GM19438 (cell line): ENCODE data around the gene TMPRSS2.

Experiments used
- ATAC-seq: cut with Tn5 transposase; IDR thresholded peaks from one replicate; pipeline ENCODE4 v1.9.1; 2021; ENCODE audit warnings: low read depth; ENCODE audit not compliant: unreplicated experiment

Gene TMPRSS2

DNA sequence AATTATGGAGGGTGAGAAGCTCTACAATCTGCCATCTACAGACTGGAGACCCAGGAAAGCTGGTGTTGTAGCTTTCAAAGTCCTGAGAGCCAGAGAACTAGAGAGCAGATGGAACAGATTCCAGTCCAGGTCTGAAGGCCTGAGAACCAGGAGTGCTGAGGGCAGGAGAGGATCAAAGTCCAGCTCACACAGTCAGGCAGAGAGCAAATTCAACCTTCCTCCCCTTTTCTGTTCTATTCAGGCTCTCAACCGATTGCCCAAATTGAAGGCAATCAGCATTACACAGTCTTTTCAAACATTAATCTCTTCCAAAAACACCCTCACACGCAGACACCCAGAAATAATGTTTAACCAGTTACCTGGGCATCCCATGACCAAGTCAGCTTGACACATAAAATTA lies 2.5 kb upstream of the TMPRSS2 start:
- ATAC-seq = no peak

DNA sequence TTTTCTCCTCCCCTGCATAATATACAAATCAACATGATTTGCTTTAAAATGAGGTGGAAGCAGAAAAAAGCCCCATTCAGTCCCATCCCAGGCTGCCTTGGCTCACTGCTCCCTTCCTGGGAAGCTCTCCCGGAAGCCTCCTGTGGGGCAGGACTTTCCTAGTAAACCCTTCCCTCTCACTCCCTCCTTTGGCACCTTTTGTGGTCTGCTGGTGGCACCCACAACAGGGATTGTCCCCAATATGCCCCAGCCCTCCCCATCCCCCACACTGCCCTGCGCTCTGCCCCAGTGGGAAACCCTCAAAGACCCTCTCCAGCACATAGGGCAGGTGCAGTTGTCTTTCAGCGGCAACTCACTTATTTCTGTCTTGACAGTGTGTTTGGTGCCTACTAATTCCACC lies 1.8 kb upstream of the TMPRSS2 start:
- no peak for ATAC-seq

DNA sequence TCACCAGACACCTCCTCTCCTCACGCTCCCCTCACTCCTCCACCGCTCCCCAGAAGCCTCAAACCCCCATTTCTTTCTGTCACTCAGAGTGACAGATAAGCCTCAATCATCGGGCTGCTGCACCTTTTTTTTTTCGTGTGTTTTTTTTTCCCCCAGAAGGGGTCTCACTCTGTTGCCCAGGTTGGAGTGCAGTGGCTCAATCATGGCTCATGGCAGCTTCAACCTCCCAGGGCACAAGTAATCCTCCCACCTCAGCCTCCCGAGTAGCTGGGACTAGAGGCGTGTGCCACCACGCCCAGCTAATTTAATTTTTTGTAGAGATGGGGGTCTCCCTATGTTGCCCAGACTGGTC lies 1.2 kb upstream of the TMPRSS2 start:
- no peak for ATAC-seq

DNA sequence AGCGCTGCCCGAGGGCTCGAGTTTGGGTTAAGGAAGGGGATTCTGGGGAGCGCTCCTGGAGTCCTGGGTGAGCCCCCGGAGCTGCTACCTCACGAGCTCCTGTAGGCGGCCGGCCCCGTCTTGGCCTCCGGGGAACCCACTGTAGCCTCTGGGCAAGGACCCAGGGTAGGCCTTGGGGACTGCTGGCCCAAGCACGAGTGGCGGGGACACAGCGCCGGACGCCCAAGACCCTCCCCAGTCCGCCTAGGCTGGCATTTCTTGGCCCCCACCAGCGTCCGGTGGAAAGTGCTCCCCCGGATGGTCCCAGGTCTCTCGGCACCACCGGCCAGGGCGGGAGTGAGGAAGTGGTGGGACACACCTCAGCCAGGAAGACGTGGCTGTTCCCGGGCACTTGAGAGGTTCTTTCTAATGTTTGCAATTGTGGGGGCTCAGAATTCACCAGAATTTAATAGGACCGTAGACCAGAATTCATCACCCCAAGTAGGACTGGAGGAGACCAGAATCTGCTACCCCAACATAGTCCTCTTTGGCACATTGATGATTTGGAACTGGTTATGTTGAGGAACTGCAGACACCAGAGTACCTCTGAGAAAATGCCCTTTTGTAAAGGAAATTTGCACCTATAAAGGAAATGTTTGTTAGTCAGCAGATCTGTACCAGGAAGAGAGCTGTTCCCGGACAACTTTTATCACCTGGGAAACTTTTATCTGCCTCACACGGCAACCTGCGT lies 622 bp upstream of the TMPRSS2 start:
- no peak for ATAC-seq

GRCh38 chr21:41506611-41507520 lies 1.1 kb downstream of the TMPRSS2 start:
- no peak for ATAC-seq

GRCh38 chr21:41506005-41506594 lies 1.9 kb downstream of the TMPRSS2 start:
- no peak for ATAC-seq

- no peak for ATAC-seq
Measured at GRCh38 chr21:41504030-41504429, 3.9 kb downstream of the TMPRSS2 start.

- ATAC-seq = no peak
Measured at GRCh38 chr21:41503331-41503730, 4.6 kb downstream of the TMPRSS2 start.

- ATAC-seq = no peak
Measured at GRCh38 chr21:41501919-41502318, 6.0 kb downstream of the TMPRSS2 start.

DNA sequence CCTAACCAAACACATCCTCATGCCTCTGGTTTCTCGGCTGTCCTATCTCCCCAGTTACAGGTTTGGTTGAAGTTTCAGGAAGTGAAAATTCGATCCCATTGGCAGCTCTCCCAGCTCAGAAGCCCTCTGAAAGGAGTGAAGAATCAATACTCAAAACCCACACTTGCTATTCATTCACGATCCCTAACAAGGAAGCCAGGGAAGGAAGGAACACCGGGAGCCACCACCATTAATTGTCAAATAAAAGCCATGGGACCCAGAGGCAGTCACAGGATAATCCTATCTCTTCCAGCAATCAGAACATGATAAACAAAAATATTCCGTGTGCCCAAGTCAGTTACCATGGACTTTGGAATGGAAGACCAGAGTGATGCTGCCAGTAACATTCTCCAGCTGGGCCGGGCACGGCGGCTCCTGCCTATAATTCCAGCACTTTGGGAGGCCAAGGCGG lies 7.0 kb downstream of the TMPRSS2 start:
- ATAC-seq = no peak

DNA sequence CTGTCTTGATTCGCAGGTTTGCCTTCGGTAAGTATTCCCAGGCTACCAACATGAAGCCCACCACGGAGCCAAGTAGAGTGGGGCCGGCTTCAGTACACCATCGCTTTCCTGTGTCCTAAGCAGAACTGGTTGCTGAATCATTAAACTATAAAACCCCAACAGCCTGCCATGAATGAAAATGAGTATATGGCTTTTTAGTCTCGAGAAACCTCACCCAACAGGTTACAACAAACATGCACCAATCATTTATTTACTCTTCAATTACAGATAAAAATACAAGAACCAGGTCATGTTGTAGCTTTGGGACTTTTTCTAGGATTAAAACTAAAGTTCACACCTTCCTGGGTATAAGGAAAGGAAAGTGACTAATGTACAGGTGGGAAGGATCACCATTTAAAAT lies 7.6 kb downstream of the TMPRSS2 start:
- ATAC-seq = no peak

GRCh38 chr21:41499920-41500319 lies 8.0 kb downstream of the TMPRSS2 start:
- no peak for ATAC-seq

DNA sequence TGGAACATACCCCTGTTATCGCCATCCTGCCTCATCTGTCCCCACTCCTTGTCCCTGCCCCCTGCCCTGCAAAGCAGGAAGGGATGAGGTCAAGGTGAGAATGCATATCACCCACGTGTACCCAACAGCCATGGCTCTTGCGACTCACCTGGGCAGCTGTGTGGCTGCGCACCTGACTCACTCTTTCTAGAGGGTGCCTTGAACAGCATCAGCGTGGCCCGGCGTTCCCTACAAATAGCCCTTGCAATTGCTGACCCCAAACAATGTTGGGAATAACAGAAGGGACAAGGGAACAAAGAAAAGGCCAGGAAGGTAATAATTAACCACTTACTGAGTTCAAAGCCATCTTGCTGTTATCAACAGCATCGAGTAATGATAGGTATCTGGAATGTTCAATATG lies 10.2 kb downstream of the TMPRSS2 start:
- no peak for ATAC-seq

GRCh38 chr21:41497008-41497407 lies 10.9 kb downstream of the TMPRSS2 start:
- no peak for ATAC-seq

- ATAC-seq = no peak
Measured at GRCh38 chr21:41494242-41494641, 13.7 kb downstream of the TMPRSS2 start.

- no peak for ATAC-seq
Measured at GRCh38 chr21:41491412-41491811, 16.5 kb downstream of the TMPRSS2 start.

- ATAC-seq = no peak
Measured at GRCh38 chr21:41490330-41490729, 17.6 kb downstream of the TMPRSS2 start.

DNA sequence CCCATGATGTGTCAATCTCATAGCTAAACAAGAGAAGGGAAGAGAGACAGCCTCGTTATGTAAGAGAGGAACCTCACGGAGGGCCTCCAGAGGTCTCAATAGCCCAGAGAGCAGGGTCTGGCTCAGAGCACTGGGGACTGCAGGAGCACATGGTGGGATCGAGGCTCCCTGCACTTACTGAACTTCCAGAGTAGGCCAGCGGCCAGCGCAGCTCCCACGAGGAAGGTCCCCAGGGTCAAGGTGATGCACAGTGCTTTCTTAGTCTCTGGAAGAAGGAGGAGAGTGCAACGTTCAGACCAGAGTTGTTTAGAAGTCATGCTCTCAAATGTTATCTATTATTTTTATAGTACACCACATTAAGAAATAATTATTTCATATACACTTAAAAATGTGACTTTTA lies 18.6 kb downstream of the TMPRSS2 start:
- ATAC-seq = no peak

- ATAC-seq = no peak
Measured at GRCh38 chr21:41488080-41488479, 19.9 kb downstream of the TMPRSS2 start.

GRCh38 chr21:41487082-41487481 lies 20.9 kb downstream of the TMPRSS2 start:
- ATAC-seq = no peak

DNA sequence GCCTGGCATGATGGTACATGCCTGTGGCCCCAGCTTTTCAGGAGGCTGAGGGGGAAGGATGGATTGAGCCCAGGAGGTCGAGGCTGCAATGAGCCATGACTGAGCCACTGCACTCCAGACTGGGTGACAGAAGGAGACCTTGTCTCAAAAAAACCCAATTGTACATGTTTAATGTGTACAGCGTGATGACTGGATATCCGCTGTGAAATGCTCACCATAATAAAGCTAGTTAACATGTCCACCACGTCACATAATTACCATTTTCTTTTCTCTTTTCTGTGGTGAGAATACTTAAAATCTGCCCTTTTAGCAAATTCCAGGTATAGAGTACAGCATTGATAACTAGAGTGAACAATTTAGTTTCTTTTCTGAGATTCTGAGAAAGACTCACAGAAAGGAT lies 24.0 kb downstream of the TMPRSS2 start:
- ATAC-seq = no peak
